HG03354 (cell line): Measurements from ENCODE around the gene ADAMTS12.

Source experiments
- ATAC-seq: cut with Tn5 transposase; IDR thresholded peaks from one replicate; pipeline ENCODE4 v1.9.1; 2021; ENCODE audit warnings: mild to moderate bottlenecking; ENCODE audit not compliant: unreplicated experiment, poor library complexity, severe bottlenecking

The ADAMTS12 gene

GRCh38 chr5:33810491-33811120, 81.2 kb downstream of the ADAMTS12 start:
- no peak for ATAC-seq

- ATAC-seq, result no peak
Observed at GRCh38 chr5:33809936-33810335, 81.9 kb downstream of the ADAMTS12 start.

GRCh38 chr5:33808699-33809098, 83.1 kb downstream of the ADAMTS12 start:
- no peak for ATAC-seq

- no peak for ATAC-seq
Observed at GRCh38 chr5:33807771-33808170, 84.0 kb downstream of the ADAMTS12 start.

- ATAC-seq, result no peak
Observed at GRCh38 chr5:33806738-33807442, 84.9 kb downstream of the ADAMTS12 start.

- no peak for ATAC-seq
Observed at GRCh38 chr5:33801292-33801691, 90.5 kb downstream of the ADAMTS12 start.

- no peak for ATAC-seq
Observed at GRCh38 chr5:33800241-33800950, 91.4 kb downstream of the ADAMTS12 start.

GRCh38 chr5:33795496-33795895, 96.3 kb downstream of the ADAMTS12 start:
- no peak for ATAC-seq

GRCh38 chr5:33794550-33795181, 97.1 kb downstream of the ADAMTS12 start:
- ATAC-seq, result no peak

- ATAC-seq, result no peak
Observed at GRCh38 chr5:33793836-33794549, 97.8 kb downstream of the ADAMTS12 start.

- no peak for ATAC-seq
Observed at GRCh38 chr5:33793276-33793675, 98.5 kb downstream of the ADAMTS12 start.

GRCh38 chr5:33792559-33792958, 99.2 kb downstream of the ADAMTS12 start:
- ATAC-seq, result no peak

GRCh38 chr5:33789567-33789957, 102.2 kb downstream of the ADAMTS12 start:
- ATAC-seq, result no peak

GRCh38 chr5:33788922-33789566, 102.7 kb downstream of the ADAMTS12 start:
- no peak for ATAC-seq

- ATAC-seq, result no peak
Observed at GRCh38 chr5:33785571-33785970, 106.2 kb downstream of the ADAMTS12 start.

GRCh38 chr5:33781286-33781685, 110.5 kb downstream of the ADAMTS12 start:
- ATAC-seq, result no peak

- no peak for ATAC-seq
Observed at GRCh38 chr5:33776151-33776660, 115.6 kb downstream of the ADAMTS12 start.

- no peak for ATAC-seq
Observed at GRCh38 chr5:33774341-33774740, 117.4 kb downstream of the ADAMTS12 start.

- no peak for ATAC-seq
Observed at GRCh38 chr5:33772380-33772897, 119.4 kb downstream of the ADAMTS12 start.
